HepG2 (cell line): Measurements from ENCODE around the gene SLC6A17. TPM values are rescaled to one million over a fixed set of nuclear protein-coding genes. Genes with fewer than 3 reads are reported as not detected.

ENCODE experiments used
- KIAA2018 ChIP-seq: sonication (generic); formaldehyde crosslinking; IDR thresholded peaks from 2 replicates; pipeline ENCODE4 v1.5.0; 2020; ENCODE audit warnings: mild to moderate bottlenecking, missing genetic modification reagents, borderline replicate concordance
- KMT2B ChIP-seq: IDR thresholded peaks from 2 replicates; pipeline ENCODE4 v1.6.1; 2016; ENCODE audit warnings: missing genetic modification reagents, missing compliant biosample characterization
- ZBTB7B ChIP-seq: sonication (generic); formaldehyde crosslinking; IDR thresholded peaks from 2 replicates; pipeline ENCODE4 v1.4.0; 2020; ENCODE audit warnings: missing genetic modification reagents
- ZNF430 ChIP-seq: sonication (generic); formaldehyde crosslinking; IDR thresholded peaks from 2 replicates; pipeline ENCODE4 v1.9.0; 2021; ENCODE audit warnings: mild to moderate bottlenecking, missing genetic modification reagents
- polyA plus RNA-seq, 8 experiments: library from polyadenylated mRNA; depleted of rRNA in 3 of 8; stranded (reverse) in 7 of 8; unstranded in 1 of 8; fragments of >200 nt; fragmentation: Illumina TruSeq in 4 of 8; extraction: Trizol in 4 of 8; gene quantifications; 2 replicates each; pipeline versions ENCODE4 v1.2.1 to v1.2.3, GENCODE V29; 2011 to 2016; ENCODE audit warnings: low read depth in 4 of 8, missing spikeins in 1 of 8, mixed read lengths in 1 of 8; ENCODE audit not compliant: insufficient read depth in 1 of 8
- total RNA-seq, 5 experiments: library from RNA; depleted of rRNA; stranded (reverse); fragments of >200 nt; fragmentation: Illumina TruSeq; extraction: Trizol; gene quantifications; 2 replicates each; pipeline ENCODE4 v1.2.3, GENCODE V29; 2016; ENCODE audit warnings: low read depth in 1 of 5
- TF ChIP-seq, protein P1 (sequence below): sonication (generic); formaldehyde crosslinking; IDR thresholded peaks from 2 replicates; pipeline ENCODE4; 2020; ENCODE audit warnings: missing genetic modification reagents, mild to moderate bottlenecking, borderline replicate concordance

SLC6A17 gene
- total and polyA plus RNA-seq, 2 of the 13 experiments (the other 11 are each of a cell fraction or from before 2014, with no cell fraction given): not detected

- TF ChIP-seq KIAA2018 (no peak), ZBTB7B (CRISPR knock-in tag) (no peak), KMT2B (CRISPR knock-in tag) (no peak), ZNF430 (no peak)
- TF ChIP-seq, protein P1, sequence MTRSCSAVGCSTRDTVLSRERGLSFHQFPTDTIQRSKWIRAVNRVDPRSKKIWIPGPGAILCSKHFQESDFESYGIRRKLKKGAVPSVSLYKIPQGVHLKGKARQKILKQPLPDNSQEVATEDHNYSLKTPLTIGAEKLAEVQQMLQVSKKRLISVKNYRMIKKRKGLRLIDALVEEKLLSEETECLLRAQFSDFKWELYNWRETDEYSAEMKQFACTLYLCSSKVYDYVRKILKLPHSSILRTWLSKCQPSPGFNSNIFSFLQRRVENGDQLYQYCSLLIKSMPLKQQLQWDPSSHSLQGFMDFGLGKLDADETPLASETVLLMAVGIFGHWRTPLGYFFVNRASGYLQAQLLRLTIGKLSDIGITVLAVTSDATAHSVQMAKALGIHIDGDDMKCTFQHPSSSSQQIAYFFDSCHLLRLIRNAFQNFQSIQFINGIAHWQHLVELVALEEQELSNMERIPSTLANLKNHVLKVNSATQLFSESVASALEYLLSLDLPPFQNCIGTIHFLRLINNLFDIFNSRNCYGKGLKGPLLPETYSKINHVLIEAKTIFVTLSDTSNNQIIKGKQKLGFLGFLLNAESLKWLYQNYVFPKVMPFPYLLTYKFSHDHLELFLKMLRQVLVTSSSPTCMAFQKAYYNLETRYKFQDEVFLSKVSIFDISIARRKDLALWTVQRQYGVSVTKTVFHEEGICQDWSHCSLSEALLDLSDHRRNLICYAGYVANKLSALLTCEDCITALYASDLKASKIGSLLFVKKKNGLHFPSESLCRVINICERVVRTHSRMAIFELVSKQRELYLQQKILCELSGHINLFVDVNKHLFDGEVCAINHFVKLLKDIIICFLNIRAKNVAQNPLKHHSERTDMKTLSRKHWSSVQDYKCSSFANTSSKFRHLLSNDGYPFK (CRISPR knock-in tag): no peak
These were observed 38.2 kb upstream of the SLC6A17 start, which contains the start of gene UBL4B (continued) for GRCh38 chr1:110112143-110112542.
